Caco-2 (cell line): ENCODE data around the gene PKHD1. TPM values are rescaled to one million over a fixed set of nuclear protein-coding genes. Genes with fewer than 3 reads are reported as not detected.

Experiments used
- BruUV-seq: library from RNA; stranded (reverse); fragments of 400-500 nt; replicated peaks from 2 replicates; lab custom pipeline; 2021; lab: Mats Ljungman, UMichigan
- CTCF ChIA-PET: fragments of 300-600 bp; sonication (Branson Sonifier 250); formaldehyde crosslinking; loops from one replicate; lab custom pipeline; 2022; ENCODE audit warnings: antibody characterized with exemption; lab: Charles Lee
- POLR2A ChIA-PET: fragments of 300-600 bp; sonication (Branson Sonifier 250); formaldehyde crosslinking; loops from one replicate; lab custom pipeline; 2022; ENCODE audit warnings: antibody characterized with exemption; lab: Charles Lee
- DNase-seq, 2 experiments: peaks; one replicate each; pipeline versions ENCODE4 v3.0.0 to v3.0.0-alpha.2; 2020 to 2022
- H3K27me3 ChIP-seq: replicated peaks from 2 replicates; pipeline ENCODE4 v1.6.0; 2011; ENCODE audit warnings: low read length; ENCODE audit not compliant: control insufficient read depth, insufficient read depth
- H3K36me3 ChIP-seq: 2 replicates; pipeline ENCODE4 v1.5.1; 2011; ENCODE audit warnings: low read length; ENCODE audit not compliant: control insufficient read depth, insufficient read depth
- H3K4me1 ChIP-seq: fragments of 250-450 bp; sonication (Bioruptor Pico); 2 replicates; pipeline ENCODE4 v1.5.1; 2020; ENCODE audit warnings: mild to moderate bottlenecking
- H3K4me3 ChIP-seq: 2 replicates; pipeline ENCODE4 v1.5.1; 2011; ENCODE audit warnings: low read depth, mild to moderate bottlenecking, control low read depth, low read length
- H3K9me3 ChIP-seq: fragments of 250-450 bp; sonication (Bioruptor Pico); 2 replicates; pipeline ENCODE4 v1.5.1; 2020; ENCODE audit warnings: mild to moderate bottlenecking, moderate library complexity
- H3K27ac Mint-ChIP-seq: one replicate; pipeline ENCODE4 v1.8.0; 2022; ENCODE audit warnings: mixed read lengths; ENCODE audit not compliant: unreplicated experiment
- H3K27me3 Mint-ChIP-seq: one replicate; pipeline ENCODE4 v1.8.0; 2022; ENCODE audit warnings: mixed read lengths; ENCODE audit not compliant: insufficient read depth, unreplicated experiment
- H3K36me3 Mint-ChIP-seq: one replicate; pipeline ENCODE4 v1.8.0; 2022; ENCODE audit warnings: mild to moderate bottlenecking, mixed read lengths; ENCODE audit not compliant: insufficient read depth, unreplicated experiment
- H3K4me1 Mint-ChIP-seq: one replicate; pipeline ENCODE4 v1.8.0; 2022; ENCODE audit warnings: low read depth, mixed read lengths; ENCODE audit not compliant: unreplicated experiment
- H3K4me3 Mint-ChIP-seq: one replicate; pipeline ENCODE4 v1.8.0; 2022; ENCODE audit warnings: mild to moderate bottlenecking, moderate library complexity, mixed read lengths; ENCODE audit not compliant: unreplicated experiment
- H3K9me3 Mint-ChIP-seq: one replicate; pipeline ENCODE4 v1.8.0; 2022; ENCODE audit warnings: mixed read lengths; ENCODE audit not compliant: unreplicated experiment
- intact Hi-C: fragments of 100-400 bp; cut with micrococcal nuclease; formaldehyde crosslinking; loops from one replicate; pipeline ENCODE4 v1.10.0; 2022; ENCODE audit not compliant: unreplicated experiment
- total RNA-seq: library from RNA; stranded (reverse); gene quantifications from 2 replicates; pipeline ENCODE4 v1.2.3, GENCODE V29; 2022
- TF ChIP-seq, protein P1 (sequence below), 2 experiments: fragments of 200-600 bp in 1 of 2; IDR thresholded peaks; 1 replicate in 1 of 2; 2 replicates in 1 of 2; pipeline versions ENCODE4 v1.5.1 to v1.8.0; 2011 to 2022; ENCODE audit warnings: antibody characterized with exemption in 1 of 2, control low read depth in 1 of 2, inconsistent platforms in 1 of 2, low read depth in 1 of 2, low read length in 1 of 2, mild to moderate bottlenecking in 1 of 2, moderate library complexity in 1 of 2; ENCODE audit not compliant: insufficient read depth in 1 of 2, severe bottlenecking in 1 of 2, unreplicated experiment in 1 of 2

Gene PKHD1
- total RNA-seq, 1 experiment from 2014 or later, result 3.3 TPM

DNA sequence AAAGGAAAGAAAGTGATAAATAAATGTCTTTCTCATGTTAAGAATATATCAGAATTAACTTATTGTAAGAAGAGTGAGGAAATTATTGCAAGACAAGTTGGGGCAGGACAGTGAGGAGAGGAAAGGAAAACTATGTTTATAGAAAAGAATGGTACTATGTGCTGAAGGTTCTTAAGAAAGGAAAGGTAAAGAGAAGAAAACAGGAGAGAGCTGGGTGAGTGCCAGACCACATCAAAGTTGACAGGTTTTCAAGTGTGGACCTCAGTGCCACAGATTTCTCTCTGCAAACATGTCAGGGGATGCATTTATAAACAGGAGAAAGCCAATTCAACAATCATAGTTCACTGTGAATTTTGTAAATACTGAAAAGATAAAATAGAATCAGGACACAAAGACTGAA lies 439.2 kb downstream of the PKHD1 start:
- H3K4me3 Mint-ChIP-seq, result no peak overlapping the region
- Histone ChIP-seq H3K27me3 (no peaks in the 10 kb centered on the region; the same call in none of the 2 replicates), H3K4me3 (no peak overlapping the region), H3K9me3 (no peaks in the 10 kb centered on the region), H3K36me3 (no peaks in the 10 kb centered on the region), H3K4me1 (no peaks in the 10 kb centered on the region)
- TF ChIP-seq, protein P1, sequence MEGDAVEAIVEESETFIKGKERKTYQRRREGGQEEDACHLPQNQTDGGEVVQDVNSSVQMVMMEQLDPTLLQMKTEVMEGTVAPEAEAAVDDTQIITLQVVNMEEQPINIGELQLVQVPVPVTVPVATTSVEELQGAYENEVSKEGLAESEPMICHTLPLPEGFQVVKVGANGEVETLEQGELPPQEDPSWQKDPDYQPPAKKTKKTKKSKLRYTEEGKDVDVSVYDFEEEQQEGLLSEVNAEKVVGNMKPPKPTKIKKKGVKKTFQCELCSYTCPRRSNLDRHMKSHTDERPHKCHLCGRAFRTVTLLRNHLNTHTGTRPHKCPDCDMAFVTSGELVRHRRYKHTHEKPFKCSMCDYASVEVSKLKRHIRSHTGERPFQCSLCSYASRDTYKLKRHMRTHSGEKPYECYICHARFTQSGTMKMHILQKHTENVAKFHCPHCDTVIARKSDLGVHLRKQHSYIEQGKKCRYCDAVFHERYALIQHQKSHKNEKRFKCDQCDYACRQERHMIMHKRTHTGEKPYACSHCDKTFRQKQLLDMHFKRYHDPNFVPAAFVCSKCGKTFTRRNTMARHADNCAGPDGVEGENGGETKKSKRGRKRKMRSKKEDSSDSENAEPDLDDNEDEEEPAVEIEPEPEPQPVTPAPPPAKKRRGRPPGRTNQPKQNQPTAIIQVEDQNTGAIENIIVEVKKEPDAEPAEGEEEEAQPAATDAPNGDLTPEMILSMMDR (IDR thresholded peaks at IDR 0.05; ENCODE audit: insufficient read depth in 1 of 2, low read depth in 1 of 2, low read length in 1 of 2, severe bottlenecking in 1 of 2, unreplicated experiment in 1 of 2), result no peak
- H3K27me3 Mint-ChIP-seq, result peaks cover 5% of the 10 kb centered on the region
- DNase-seq, result no peak
- ChIA-PET CTCF (no interaction called here), POLR2A (no interaction called here)
- no peaks in the 10 kb centered on the region for H3K36me3 Mint-ChIP-seq
- BruUV-seq, result no TSS peak
- intact Hi-C loops, result no loop called here
- H3K9me3 Mint-ChIP-seq, result no peaks in the 10 kb centered on the region
- H3K27ac Mint-ChIP-seq, result no peak overlapping the region
- no peaks in the 10 kb centered on the region for H3K4me1 Mint-ChIP-seq

DNA sequence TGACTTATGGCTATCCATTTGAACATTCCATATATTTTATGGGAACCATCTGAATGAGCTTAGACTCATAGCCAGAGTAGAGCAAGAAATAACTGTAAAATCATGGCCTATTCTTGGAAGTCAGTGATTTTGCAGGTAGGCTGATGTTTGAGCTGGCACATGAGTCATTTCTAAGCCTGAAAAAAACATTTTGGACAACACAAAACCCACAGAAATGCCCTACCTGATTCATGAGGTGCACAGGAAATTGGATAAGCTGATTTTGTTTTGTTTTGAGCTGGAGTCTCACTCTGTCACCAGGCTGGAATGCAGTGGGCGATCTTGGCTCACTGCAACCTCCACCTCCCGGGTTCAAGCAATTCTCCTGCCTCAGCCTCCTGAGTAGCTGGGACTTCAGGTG lies 443.0 kb downstream of the PKHD1 start:
- Mint-ChIP-seq H3K4me3 (no peak overlapping the region), H3K36me3 (no peaks in the 10 kb centered on the region), H3K9me3 (no peaks in the 10 kb centered on the region), H3K27me3 (peaks cover 5% of the 10 kb centered on the region), H3K27ac (no peak overlapping the region), H3K4me1 (no peaks in the 10 kb centered on the region)
- Histone ChIP-seq H3K4me3 (no peak overlapping the region), H3K27me3 (no peaks in the 10 kb centered on the region; the same call in 1 of the 2 replicates), H3K36me3 (no peaks in the 10 kb centered on the region), H3K4me1 (no peaks in the 10 kb centered on the region), H3K9me3 (no peaks in the 10 kb centered on the region)
- TF ChIP-seq, protein P1 (IDR thresholded peaks at IDR 0.05; ENCODE audit: insufficient read depth in 1 of 2, low read depth in 1 of 2, low read length in 1 of 2, severe bottlenecking in 1 of 2, unreplicated experiment in 1 of 2), result no peak
- ChIA-PET CTCF (no interaction called here), POLR2A (no interaction called here)
- BruUV-seq, result no TSS peak
- intact Hi-C loops, result no loop called here
- no peak for DNase-seq

DNA sequence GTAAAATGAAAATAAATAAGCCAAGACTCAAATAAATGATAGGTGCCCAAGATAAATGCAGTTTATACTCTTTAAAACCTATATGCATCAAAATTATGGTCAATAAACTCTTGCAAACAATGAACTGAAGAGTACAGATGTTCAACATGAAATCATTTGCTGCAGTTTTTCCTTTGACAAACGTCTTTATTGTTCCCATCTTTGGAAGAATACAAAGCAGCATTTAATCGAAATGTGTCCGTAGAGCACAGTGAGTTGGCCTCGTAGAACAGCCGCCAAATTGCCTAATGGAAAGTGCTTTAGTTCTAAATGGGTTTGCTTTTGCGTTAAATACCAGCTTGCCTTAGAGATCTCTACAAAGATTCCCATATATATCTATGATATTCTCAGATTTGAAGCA lies 447.4 kb downstream of the PKHD1 start:
- DNase-seq, result no peak
- ChIA-PET POLR2A (no interaction called here), CTCF (no interaction called here)
- Histone ChIP-seq H3K4me1 (no peaks in the 10 kb centered on the region), H3K9me3 (no peaks in the 10 kb centered on the region), H3K36me3 (no peaks in the 10 kb centered on the region), H3K27me3 (no peaks in the 10 kb centered on the region), H3K4me3 (no peak overlapping the region)
- TF ChIP-seq, protein P1 (IDR thresholded peaks at IDR 0.05; ENCODE audit: insufficient read depth in 1 of 2, low read depth in 1 of 2, low read length in 1 of 2, severe bottlenecking in 1 of 2, unreplicated experiment in 1 of 2), result no peak
- Mint-ChIP-seq H3K36me3 (no peaks in the 10 kb centered on the region), H3K27ac (no peak overlapping the region), H3K9me3 (no peaks in the 10 kb centered on the region), H3K4me1 (no peaks in the 10 kb centered on the region), H3K27me3 (no peaks in the 10 kb centered on the region), H3K4me3 (no peak overlapping the region)
- BruUV-seq, result no TSS peak
- intact Hi-C loops, result no loop called here
